MG63 (cell line): ENCODE results near the gene VSIR. TPM values are rescaled to one million over a fixed set of nuclear protein-coding genes. Genes with fewer than 3 reads are reported as not detected.
A peak's percentile ranks its signal among the peaks of the same experiment; 100 is the strongest.

Experiments used
- DNase-seq: peaks from one replicate; pipeline ENCODE4 v3.0.0-alpha.2; 2020
- H3K27me3 ChIP-seq: fragments of 250-450 bp; sonication (Bioruptor Pico); 2 replicates; pipeline ENCODE4 v1.5.1; 2020; ENCODE audit warnings: mild to moderate bottlenecking, moderate library complexity
- H3K36me3 ChIP-seq: fragments of 250-450 bp; sonication (Bioruptor Pico); 2 replicates; pipeline ENCODE4 v1.5.1; 2020; ENCODE audit warnings: mild to moderate bottlenecking, moderate library complexity
- H3K4me3 ChIP-seq: fragments of 250-450 bp; sonication (Bioruptor Pico); 2 replicates; pipeline ENCODE4 v1.5.1; 2020; ENCODE audit warnings: mild to moderate bottlenecking, moderate library complexity
- H3K9me3 ChIP-seq: fragments of 250-450 bp; sonication (Bioruptor Pico); 2 replicates; pipeline ENCODE4 v1.5.1; 2020; ENCODE audit warnings: mild to moderate bottlenecking, moderate library complexity
- total RNA-seq: library from RNA; depleted of rRNA; stranded (reverse); fragments of >200 nt; shearing (Covaris generic); gene quantifications from 2 replicates; pipeline ENCODE4 v1.2.3, GENCODE V29; 2014; ENCODE audit warnings: low replicate concordance

Gene VSIR
- total RNA-seq, 1 experiment from 2014 or later: 87.8 TPM

- Histone ChIP-seq H3K9me3 (no peaks in the 10 kb centered on the region), H3K27me3 (no peaks in the 10 kb centered on the region)
Measured at GRCh38 chr10:71717551-71717951, 55.8 kb downstream of the VSIR start.

GRCh38 chr10:71717056-71717455, 56.3 kb downstream of the VSIR start:
- no peak for DNase-seq
- no peaks in the 10 kb centered on the region for H3K36me3 ChIP-seq
- H3K9me3 ChIP-seq: no peaks in the 10 kb centered on the region
- no peaks in the 10 kb centered on the region for H3K27me3 ChIP-seq
- no peak overlapping the region for H3K4me3 ChIP-seq

More at GRCh38 chr10:71717551-71717951, 55.8 kb downstream of the VSIR start:
- Histone ChIP-seq H3K36me3 (no peaks in the 10 kb centered on the region), H3K4me3 (no peak overlapping the region)
- DNase-seq: no peak

- no peaks in the 10 kb centered on the region for H3K36me3 ChIP-seq
- DNase-seq: no peak
- no peaks in the 10 kb centered on the region for H3K27me3 ChIP-seq
- H3K9me3 ChIP-seq: no peaks in the 10 kb centered on the region
- no peak overlapping the region for H3K4me3 ChIP-seq
Measured at GRCh38 chr10:71716426-71716825, 56.9 kb downstream of the VSIR start.

- Histone ChIP-seq H3K9me3 (no peaks in the 10 kb centered on the region), H3K4me3 (no peak overlapping the region), H3K36me3 (no peaks in the 10 kb centered on the region), H3K27me3 (no peaks in the 10 kb centered on the region)
- DNase-seq: no peak
Measured at GRCh38 chr10:71715860-71716259, 57.5 kb downstream of the VSIR start.

DNA sequence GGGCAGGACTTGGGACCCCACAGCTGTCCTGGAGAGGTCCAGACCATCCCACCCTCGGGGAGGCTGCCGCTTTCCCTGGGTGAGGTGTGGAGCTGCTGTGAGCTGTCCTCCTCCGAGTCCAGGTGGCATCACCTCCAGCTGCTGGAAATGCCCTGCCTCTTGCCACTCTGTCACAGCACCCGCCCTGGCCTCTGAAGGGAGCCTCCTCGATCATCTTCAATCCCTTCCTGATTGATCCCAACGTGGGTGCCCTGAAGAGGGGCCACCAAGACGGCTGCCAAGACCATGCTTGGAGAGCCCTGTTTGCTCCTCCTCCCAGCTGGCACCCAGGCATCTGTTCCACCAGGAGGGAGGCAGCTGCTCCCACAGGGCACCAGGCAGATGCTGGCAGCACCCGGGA, 58.3 kb downstream of the VSIR start:
- no peaks in the 10 kb centered on the region for H3K9me3 ChIP-seq

DNA sequence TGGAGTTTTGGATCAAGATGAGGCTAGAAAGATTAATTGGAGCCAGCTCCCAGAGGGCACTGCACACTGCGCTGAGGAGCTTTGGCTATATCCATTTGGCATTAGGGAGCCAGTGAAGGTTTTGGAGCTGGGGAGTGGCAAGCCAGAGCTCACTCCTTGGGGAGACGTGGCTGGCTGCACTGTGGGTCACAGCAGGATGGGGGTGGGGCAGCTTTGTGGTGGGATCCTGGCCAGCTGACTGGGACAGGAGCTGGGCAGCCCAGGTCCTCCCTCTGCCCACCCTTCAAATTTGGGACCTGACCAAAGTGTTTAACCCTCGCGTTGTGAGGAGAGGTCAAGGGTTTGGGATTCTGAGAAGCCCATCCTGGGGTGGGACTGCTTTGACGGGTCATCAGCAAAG, 58.7 kb downstream of the VSIR start:
- no peak for DNase-seq
- no peak overlapping the region for H3K4me3 ChIP-seq

More for the DNA sequence above, 58.3 kb downstream of the VSIR start:
- Histone ChIP-seq H3K4me3 (no peak overlapping the region), H3K27me3 (no peaks in the 10 kb centered on the region), H3K36me3 (no peaks in the 10 kb centered on the region)
- DNase-seq: no peak

DNA sequence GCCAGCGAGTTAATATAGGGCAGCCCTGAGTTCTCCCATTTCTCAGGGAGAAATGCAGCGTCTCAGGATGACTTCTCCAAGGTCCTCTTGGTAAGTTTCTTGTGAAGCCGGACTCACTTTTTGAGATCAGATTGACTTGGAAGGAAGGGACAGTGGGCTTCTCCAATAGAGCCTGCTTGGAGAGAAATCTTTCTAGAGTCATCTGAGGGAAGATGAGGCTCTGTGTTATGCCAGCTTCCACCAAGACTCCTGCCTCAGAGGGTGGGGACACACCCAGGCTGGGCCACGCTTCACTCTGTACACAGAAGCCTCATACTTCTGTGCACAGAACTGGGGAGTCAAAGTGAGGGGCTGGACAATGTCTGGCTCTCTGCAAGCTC, 59.3 kb downstream of the VSIR start:
- H3K27me3 ChIP-seq: no peaks in the 10 kb centered on the region
- H3K36me3 ChIP-seq: no peaks in the 10 kb centered on the region
- DNase-seq: no peak
- no peak overlapping the region for H3K4me3 ChIP-seq
- H3K9me3 ChIP-seq: no peaks in the 10 kb centered on the region

More for the DNA sequence above, 58.7 kb downstream of the VSIR start:
- no peaks in the 10 kb centered on the region for H3K36me3 ChIP-seq
- H3K9me3 ChIP-seq: no peaks in the 10 kb centered on the region
- H3K27me3 ChIP-seq: no peaks in the 10 kb centered on the region

DNA sequence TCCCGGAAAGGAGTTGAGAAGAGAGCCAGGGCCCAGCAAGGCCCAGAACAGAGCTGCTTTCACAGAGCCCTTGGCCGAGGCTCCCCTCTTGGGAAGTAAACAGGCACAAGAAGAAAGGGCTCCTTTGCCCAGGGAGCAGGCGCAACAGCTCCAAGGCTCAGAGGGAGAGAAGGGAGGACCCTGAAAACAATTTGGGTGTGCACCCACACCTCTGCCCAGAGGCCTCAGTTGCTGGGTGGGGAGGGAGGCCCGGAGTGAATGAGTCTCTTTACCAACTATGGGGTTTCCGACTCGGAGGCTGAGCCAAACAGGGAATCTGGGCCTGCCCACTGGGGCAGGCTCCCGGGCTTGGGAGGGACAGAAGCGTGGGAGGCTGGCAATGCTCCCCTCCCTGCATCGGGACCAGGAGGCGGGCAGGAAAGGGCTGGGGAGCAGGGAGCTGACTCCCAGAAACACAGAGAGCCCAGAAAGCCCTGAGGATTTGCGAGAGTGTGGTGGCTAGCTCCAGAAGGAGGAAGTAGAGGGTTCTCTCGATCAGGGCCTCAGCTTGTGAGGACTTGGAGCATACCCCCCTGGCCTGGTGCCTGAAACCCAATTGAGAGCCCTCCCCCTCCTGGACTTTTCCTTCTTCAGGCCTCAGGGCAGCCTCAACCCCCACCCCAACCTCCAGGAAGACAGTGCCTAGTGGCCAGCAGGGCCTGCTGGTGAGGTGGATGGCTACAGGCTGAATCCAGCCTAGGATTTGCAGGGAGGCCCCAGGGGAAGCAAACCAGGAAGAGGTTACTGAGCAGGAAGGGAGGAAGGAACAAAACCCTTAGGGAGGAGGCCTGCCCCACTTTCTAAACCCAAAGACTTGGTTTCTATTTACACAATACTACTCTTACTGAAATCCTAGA, 59.9 kb downstream of the VSIR start:
- DNase-seq: peak; percentile 86
- Histone ChIP-seq H3K9me3 (no peaks in the 10 kb centered on the region), H3K36me3 (no peaks in the 10 kb centered on the region), H3K27me3 (no peaks in the 10 kb centered on the region), H3K4me3 (no peak overlapping the region)

- Histone ChIP-seq H3K9me3 (no peaks in the 10 kb centered on the region), H3K4me3 (no peak overlapping the region)
- DNase-seq: no peak
Measured at GRCh38 chr10:71712572-71713134, 60.7 kb downstream of the VSIR start.

DNA sequence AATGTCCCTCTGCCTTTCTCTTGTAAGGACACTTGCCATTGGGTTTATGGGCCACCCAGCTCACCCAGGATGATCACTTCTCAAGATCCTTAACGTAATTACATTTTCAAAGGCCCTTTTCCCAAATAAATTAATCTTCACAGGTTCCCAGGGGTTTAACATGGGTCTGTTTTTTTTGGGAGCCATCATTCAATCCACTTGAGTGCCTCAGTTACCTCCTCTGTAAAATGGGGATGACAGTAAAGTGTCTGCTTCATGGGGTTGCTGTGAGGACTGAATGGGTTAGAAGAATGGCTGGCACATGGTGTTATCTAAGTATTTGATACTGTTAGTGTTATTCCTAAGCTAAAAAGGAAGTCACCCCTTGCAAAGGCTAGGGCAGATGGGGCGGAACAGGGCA, 61.1 kb downstream of the VSIR start:
- DNase-seq: no peak
- Histone ChIP-seq H3K36me3 (no peaks in the 10 kb centered on the region), H3K9me3 (no peaks in the 10 kb centered on the region), H3K27me3 (no peaks in the 10 kb centered on the region), H3K4me3 (no peak overlapping the region)

More at GRCh38 chr10:71712572-71713134, 60.7 kb downstream of the VSIR start:
- Histone ChIP-seq H3K36me3 (no peaks in the 10 kb centered on the region), H3K27me3 (no peaks in the 10 kb centered on the region)

- H3K4me3 ChIP-seq: no peak overlapping the region
- H3K27me3 ChIP-seq: no peaks in the 10 kb centered on the region
- no peaks in the 10 kb centered on the region for H3K36me3 ChIP-seq
- H3K9me3 ChIP-seq: no peaks in the 10 kb centered on the region
- peak; percentile 63 for DNase-seq
Measured at GRCh38 chr10:71711052-71711623, 62.2 kb downstream of the VSIR start.

DNA sequence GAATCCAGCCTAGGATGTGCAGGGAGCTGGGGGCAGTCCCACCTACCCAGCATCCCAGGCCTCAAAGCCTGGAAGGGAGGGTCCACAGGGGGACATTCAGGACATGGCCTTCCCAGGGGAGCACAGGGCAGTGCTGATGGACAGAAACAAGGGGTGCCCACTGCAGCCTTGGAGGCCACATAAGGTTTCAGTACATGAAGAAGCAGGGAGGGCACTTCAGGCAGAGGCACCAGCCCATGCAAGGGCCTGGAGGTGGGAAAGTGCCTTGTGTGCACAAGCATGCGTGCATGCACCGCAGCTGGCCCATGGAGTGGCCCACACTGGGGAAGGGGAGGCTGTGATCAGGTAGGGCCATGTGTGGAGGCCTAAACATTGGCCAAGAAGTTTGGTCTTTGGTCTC, 62.8 kb downstream of the VSIR start:
- H3K9me3 ChIP-seq: no peaks in the 10 kb centered on the region
- no peaks in the 10 kb centered on the region for H3K36me3 ChIP-seq
- DNase-seq: no peak
- no peaks in the 10 kb centered on the region for H3K27me3 ChIP-seq
- no peak overlapping the region for H3K4me3 ChIP-seq

DNA sequence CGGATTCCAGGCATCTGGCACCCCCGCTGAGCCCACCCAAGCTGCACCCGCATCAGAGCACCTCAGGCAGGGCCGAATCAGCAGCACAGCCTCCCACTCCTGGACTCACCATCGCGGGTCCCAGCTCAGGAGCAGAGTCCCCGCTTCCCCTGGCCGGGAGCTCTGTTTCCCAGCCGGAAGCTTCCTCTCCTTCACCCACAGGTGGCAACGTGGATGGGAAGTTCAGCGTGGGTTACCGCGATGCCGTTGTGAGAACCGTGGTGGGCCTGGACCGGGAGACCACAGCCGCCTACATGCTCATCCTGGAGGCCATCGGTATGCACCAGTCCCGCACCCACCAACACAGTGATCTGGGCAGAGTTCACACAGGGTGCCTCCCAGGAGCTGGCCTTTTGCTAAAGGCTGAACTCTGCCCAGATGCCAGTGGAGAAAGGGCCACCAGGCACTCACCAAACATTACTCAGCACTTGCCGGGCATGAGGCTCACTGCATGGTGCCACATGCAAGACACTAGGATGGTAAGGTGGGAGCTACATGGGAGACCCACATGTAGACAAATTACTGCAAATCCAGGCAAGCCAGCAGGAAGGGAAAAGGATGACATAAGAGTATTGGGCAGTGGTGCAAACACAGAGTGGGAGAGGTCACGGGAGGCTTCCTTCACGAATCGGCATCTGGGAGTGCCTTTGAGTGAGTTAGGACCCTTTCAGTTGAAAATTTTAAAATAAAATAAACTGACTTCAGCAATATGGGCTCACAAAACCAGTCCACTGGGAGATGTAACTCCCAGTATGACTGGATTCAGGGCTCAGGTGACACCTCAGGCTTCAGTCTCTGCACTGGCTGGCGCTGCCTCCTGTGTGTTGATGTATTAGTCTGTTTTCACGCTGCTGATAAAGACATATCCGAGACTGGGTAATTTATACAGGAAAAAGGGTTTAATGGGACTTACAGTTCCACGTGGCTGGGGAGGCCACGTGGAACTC, 64.1 kb downstream of the VSIR start:
- H3K9me3 ChIP-seq: no peaks in the 10 kb centered on the region
- H3K36me3 ChIP-seq: no peaks in the 10 kb centered on the region
- H3K27me3 ChIP-seq: no peaks in the 10 kb centered on the region
- H3K4me3 ChIP-seq: no peak overlapping the region
- no peak for DNase-seq

- peak; percentile 37 for DNase-seq
- no peak overlapping the region for H3K4me3 ChIP-seq
- no peaks in the 10 kb centered on the region for H3K9me3 ChIP-seq
- H3K36me3 ChIP-seq: no peaks in the 10 kb centered on the region
- no peaks in the 10 kb centered on the region for H3K27me3 ChIP-seq
Measured at GRCh38 chr10:71708301-71708703, 65.0 kb downstream of the VSIR start.

DNA sequence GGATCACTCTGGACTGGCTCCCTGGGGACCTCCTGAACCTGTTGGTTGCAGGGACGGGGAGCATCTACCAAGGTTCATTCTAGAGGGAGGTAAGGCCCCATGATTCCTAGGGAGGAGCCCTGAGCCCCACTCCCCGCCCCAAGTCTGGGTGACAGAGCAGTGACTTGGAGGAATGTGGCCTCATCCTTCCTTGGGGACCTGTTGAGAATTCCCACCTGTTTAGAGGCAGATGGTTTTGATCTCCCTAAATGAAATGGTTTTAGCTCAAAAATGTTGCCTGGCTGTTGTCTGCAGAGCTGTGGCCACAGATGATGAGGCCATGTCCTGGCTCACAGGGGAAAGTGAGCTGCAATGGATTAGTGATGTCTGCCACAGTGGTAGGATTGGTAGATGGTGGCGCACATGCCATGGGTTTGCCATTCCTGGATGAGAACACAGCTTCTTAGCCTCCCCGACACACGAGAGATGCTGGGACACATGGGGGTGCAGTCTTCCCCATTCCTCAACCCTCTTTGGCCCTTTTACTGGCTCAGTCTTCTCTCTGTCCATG, 66.0 kb downstream of the VSIR start:
- Histone ChIP-seq H3K36me3 (no peaks in the 10 kb centered on the region), H3K27me3 (no peaks in the 10 kb centered on the region), H3K4me3 (no peak overlapping the region), H3K9me3 (no peaks in the 10 kb centered on the region)
- no peak for DNase-seq
